ENCODE measurements around the gene TERT.

DNA sequence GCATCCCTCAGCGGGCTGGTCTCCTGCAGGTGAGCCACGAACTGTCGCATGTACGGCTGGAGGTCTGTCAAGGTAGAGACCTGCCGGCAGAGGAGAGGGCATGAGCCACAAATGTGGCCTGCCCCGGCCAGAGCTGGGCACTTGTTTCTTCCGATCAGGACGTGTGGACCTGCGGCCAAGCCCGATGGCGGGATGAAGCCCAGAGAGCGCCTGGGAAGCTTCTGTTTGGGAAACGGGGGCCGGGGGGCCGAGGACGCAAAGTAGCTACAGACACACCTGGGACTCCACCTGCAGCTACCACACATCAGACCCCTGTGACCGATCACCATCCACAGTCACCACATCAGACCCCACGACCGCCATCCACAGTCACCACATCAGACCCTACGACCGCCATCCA, 22.7 kb downstream of the TERT start:
- TF ChIP-seq, protein P1, sequence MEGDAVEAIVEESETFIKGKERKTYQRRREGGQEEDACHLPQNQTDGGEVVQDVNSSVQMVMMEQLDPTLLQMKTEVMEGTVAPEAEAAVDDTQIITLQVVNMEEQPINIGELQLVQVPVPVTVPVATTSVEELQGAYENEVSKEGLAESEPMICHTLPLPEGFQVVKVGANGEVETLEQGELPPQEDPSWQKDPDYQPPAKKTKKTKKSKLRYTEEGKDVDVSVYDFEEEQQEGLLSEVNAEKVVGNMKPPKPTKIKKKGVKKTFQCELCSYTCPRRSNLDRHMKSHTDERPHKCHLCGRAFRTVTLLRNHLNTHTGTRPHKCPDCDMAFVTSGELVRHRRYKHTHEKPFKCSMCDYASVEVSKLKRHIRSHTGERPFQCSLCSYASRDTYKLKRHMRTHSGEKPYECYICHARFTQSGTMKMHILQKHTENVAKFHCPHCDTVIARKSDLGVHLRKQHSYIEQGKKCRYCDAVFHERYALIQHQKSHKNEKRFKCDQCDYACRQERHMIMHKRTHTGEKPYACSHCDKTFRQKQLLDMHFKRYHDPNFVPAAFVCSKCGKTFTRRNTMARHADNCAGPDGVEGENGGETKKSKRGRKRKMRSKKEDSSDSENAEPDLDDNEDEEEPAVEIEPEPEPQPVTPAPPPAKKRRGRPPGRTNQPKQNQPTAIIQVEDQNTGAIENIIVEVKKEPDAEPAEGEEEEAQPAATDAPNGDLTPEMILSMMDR (IDR thresholded peaks at IDR 0.05), result no peak
- no peak for TF ChIP-seq EZH2phosphoT487 (IDR thresholded peaks at IDR 0.05)
- no peak for TF ChIP-seq EZH2 (IDR thresholded peaks at IDR 0.05)
